GM04504 (cell line): ENCODE data around the gene NPDC1.
A peak's percentile ranks its signal among the peaks of the same experiment; 100 is the strongest.

ENCODE experiments used
- DNase-seq: peaks from one replicate; pipeline ENCODE4 v3.0.0-alpha.2; 2012; ENCODE audit warnings: low read depth

Gene NPDC1

GRCh38 chr9:137046088-137046787 is at the start of gene NPDC1:
Gene NPDC1 (minus strand): TSS chr9:137046177. CDS start chr9:137045989, 188 bp downstream.
- peak; percentile 37 for DNase-seq

GRCh38 chr9:137089232-137089947 is 43.4 kb upstream of the NPDC1 start:
- DNase-seq: no peak

- no peak for DNase-seq
Measured at GRCh38 chr9:137088121-137088520, 42.1 kb upstream of the NPDC1 start.

- DNase-seq: no peak
Measured at GRCh38 chr9:137087409-137087925, 41.5 kb upstream of the NPDC1 start.

- peak; percentile 97 for DNase-seq
Measured at GRCh38 chr9:137086531-137087408, 40.8 kb upstream of the NPDC1 start, which contains the start of gene MAN1B1. Gene MAN1B1 (plus strand): TSS chr9:137086985. CDS start chr9:137087000, 15 bp downstream.

- DNase-seq: peak; percentile 32
Measured at GRCh38 chr9:137085920-137086530, 40.0 kb upstream of the NPDC1 start.

GRCh38 chr9:137084526-137084925 is 38.5 kb upstream of the NPDC1 start:
- DNase-seq: no peak

DNA sequence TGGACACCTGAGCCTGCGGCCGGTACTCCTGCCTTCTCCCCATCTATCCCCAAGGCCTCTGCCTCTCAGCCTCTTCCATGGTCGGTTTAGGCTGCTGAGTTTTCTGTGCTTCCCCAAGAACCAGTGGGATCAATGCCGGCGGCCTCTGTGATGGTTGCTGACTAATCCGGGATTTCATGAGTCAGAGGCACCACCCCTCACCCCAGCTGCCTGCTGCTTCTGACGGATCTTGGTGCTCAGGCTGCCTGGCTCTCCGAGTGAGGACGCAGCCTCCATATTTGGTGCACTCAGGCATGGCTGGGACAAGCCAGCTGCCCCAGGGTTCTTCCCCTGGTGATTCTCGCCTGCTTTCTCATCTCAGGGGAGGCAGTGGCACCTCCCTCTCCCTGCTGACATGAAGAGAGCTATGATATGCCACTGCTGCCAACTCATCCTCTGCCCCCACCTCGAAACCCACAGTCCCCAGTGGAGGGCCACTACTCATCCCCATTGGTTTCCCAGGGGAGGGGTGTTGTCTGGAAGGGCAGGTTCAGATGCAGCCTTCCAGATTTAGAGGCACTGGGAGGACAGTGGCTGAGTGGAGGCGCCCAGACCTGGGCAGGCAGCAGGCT is 37.5 kb upstream of the NPDC1 start:
- DNase-seq: peak; percentile 92

DNA sequence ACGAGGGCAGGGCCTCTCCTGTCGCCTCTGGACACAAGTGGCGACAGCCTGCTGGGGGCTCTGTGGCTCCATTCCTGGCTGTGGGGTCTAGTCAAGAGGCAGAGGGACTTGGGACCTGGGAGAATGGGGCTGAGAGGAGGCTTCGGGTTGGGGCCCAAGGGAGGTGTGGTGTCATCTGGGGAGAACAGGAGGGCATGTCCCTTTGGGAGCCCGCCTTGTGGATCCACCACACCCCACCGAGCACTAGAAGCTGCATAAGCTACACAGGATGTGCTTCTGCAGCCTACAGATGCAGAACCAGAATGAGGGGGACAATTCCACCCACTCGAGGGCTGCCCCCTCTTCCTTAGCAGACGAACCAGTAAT is 36.9 kb upstream of the NPDC1 start:
- DNase-seq: no peak

DNA sequence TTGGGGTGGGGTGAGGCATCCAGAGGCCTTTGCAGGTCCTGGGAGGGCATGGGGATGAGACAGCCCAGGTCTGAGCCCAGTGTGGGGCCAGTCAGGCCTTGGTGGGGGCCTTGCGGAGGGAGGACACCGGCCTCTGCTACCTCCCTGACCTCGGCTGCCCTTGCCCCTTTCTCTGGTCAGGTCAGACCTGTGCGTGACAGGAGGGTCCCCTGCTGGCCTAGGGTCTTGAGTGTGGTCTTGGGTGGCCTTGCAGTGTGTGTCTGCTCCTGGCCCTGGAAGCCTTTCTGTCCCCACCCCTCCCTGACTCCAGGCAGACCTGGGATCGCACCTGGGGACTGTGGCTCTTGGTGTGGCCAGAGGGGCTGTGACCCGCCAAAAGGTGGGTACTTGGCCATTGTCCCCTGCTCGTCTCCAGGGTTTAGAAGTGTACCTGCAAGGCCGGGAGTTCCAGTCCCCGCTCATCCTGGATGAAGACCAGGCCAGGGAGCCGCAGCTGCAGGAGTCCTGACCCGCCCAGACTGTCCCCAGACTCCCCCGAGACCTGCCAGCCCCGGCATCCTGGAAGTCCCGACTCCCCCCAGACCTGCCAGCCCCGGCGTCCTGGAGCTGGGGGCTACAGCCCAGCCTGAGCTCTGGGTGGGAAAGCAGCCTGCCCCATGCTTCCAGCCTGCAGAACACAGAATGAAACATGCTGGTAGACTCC is 36.4 kb upstream of the NPDC1 start:
- no peak for DNase-seq

- DNase-seq: no peak
Measured at GRCh38 chr9:137080260-137081122, 34.5 kb upstream of the NPDC1 start.

DNA sequence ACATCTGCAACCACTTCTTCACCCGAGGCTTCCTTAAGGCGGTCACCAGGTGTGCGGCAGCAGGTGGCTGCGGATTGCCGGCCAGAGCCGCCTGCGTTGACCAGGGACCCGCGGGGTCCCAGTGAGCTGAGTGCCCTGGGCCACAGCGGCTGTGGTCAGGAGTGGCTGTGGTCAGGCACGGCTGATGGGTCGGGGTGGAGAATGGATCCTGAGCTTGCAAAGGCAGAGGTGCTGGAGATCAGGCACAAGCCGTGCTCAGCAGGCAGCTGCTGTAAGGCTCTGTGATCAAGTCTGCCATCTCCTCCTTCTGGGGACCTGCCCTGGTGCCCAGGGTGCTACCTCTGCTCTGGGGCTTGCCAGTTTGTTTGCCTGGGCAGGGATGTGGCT is 33.4 kb upstream of the NPDC1 start:
- no peak for DNase-seq

DNA sequence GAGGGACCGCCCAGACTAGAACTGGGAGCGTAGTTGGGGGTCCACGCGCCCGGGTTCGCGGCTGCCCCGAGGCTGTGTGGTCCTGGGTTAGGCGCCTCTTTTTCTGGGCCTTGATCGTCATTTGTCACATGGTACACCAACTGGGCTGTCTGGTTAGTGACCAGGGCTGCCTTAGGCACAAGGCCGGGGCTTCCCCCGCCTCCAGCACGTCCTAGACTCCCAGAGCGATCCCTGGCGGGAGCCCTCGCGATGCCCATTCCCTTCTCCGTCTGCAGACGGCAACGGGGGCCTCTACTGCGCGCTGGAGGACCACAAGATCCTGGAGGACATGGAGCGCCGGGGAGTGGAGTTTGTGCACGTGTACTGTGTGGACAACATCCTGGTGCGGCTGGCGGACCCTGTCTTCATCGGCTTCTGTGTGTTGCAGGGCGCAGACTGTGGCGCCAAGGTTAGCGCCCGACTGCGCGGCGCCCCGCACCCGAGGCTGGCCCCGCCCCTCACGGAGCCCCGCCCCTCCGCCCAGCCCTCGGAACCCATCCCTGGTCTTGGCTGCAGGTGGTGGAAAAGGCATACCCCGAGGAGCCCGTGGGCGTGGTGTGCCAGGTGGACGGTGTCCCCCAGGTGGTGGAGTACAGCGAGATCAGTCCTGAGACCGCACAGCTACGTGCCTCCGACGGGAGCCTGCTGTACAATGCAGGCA is 32.9 kb upstream of the NPDC1 start:
- no peak for DNase-seq

- DNase-seq: no peak
Measured at GRCh38 chr9:137077758-137078693, 32.0 kb upstream of the NPDC1 start.

- peak; percentile 24 for DNase-seq
Measured at GRCh38 chr9:137077010-137077747, 31.2 kb upstream of the NPDC1 start, which contains the start of gene UAP1L1. Gene UAP1L1 (plus strand): TSS chr9:137077517. CDS start chr9:137077533, 16 bp downstream.

DNA sequence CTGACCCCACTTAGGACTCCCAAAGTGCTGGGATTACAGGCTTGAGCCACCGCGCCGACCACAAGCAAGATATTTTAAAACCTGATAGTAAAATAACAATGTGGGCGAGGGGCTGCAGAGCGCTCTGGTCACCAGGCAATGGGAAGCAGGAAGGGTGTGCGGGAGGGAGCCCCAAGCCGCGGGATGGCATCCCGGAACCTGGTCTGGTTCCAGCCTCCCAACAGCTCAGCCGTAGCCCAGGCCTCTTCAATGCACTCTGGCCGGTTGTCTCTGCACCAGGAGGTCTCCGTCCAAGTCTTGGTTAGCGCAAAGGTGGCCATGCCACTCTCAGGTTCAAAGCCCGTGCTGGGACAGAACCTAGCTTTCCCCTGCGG is 30.6 kb upstream of the NPDC1 start:
- DNase-seq: no peak

- no peak for DNase-seq
Measured at GRCh38 chr9:137075275-137075775, 29.3 kb upstream of the NPDC1 start.
